GM12878 (cell line): Measurements from ENCODE around the gene FHOD3. TPM values are rescaled to one million over a fixed set of nuclear protein-coding genes. Genes with fewer than 3 reads are reported as not detected.
A peak's percentile ranks its signal among the peaks of the same experiment; 100 is the strongest.

Source experiments
- ATAC-seq: fragments of 200-7000 bp; cut with Tn5 transposase; 3 replicates; pipeline ENCODE4 v1.9.1; 2020; ENCODE audit warnings: mild to moderate bottlenecking, moderate library complexity
- BruUV-seq: library from RNA; stranded (reverse); fragments of 400-500 nt; replicated peaks from 2 replicates; lab custom pipeline; 2021; lab: Mats Ljungman, UMichigan
- CTCF ChIA-PET: fragments of 300-600 bp; sonication (Branson Sonifier 250); formaldehyde crosslinking; extraction: SDS; loops from one replicate; lab custom pipeline; 2021; ENCODE audit warnings: inconsistent platforms; lab: Yijun Ruan, JAX
- POLR2A ChIA-PET: fragments of 350-600 bp; formaldehyde crosslinking; extraction: SDS; loops from one replicate; lab custom pipeline; 2021; ENCODE audit warnings: inconsistent platforms; lab: Charles Lee
- RAD21 ChIA-PET: fragments of 300-600 bp; sonication (Branson Sonifier 250); formaldehyde crosslinking; loops from one replicate; lab custom pipeline; 2023; ENCODE audit warnings: antibody characterized with exemption; ENCODE audit not compliant: unreplicated experiment; lab: Charles Lee
- SMC1A ChIA-PET: fragments of 300-600 bp; sonication (Branson Sonifier 250); formaldehyde crosslinking; loops from one replicate; lab custom pipeline; 2023; ENCODE audit not compliant: unreplicated experiment, uncharacterized antibody; lab: Charles Lee
- DNase-seq: peaks from one replicate; pipeline ENCODE4 v3.0.0-alpha.2; 2011; ENCODE audit warnings: low read depth, low spot score
- FAIRE-seq: peaks from 3 replicates; lab custom pipeline; 2011; peaks lifted over from hg19 to GRCh38; lab: Jason Lieb, UNC
- H2AFZ ChIP-seq: 2 replicates; pipeline ENCODE4 v1.6.0; 2011; ENCODE audit warnings: low read depth, low read length, control low read depth; ENCODE audit not compliant: control insufficient read depth
- H3K27ac ChIP-seq: 2 replicates; pipeline ENCODE4 v1.5.1; 2011; ENCODE audit warnings: control low read depth; ENCODE audit not compliant: control insufficient read depth, insufficient read depth
- H3K27me3 ChIP-seq, 2 experiments: replicated peaks in 1 of 2; 2 replicates each; pipeline versions ENCODE4 v1.6.0 to v1.6.1; 2011; ENCODE audit warnings: low read length in 1 of 2; ENCODE audit not compliant: control insufficient read depth in 2 of 2, insufficient read depth in 2 of 2
- H3K36me3 ChIP-seq, 2 experiments: 2 replicates each; pipeline ENCODE4 v1.5.1; 2011; ENCODE audit warnings: low read length in 1 of 2; ENCODE audit not compliant: control insufficient read depth in 2 of 2, insufficient read depth in 2 of 2
- H3K4me1 ChIP-seq: 2 replicates; pipeline ENCODE4 v1.6.1; 2011; ENCODE audit warnings: mild to moderate bottlenecking, low read length, moderate library complexity, mixed read lengths; ENCODE audit not compliant: control insufficient read depth, insufficient read depth
- H3K4me2 ChIP-seq: 2 replicates; pipeline ENCODE4 v1.6.0; 2011; ENCODE audit warnings: control low read depth; ENCODE audit not compliant: control insufficient read depth, insufficient read depth
- H3K4me3 ChIP-seq: fragments of 200-600 bp; sonication (generic); 2 replicates; pipeline ENCODE4 v1.5.1; 2016
- H3K79me2 ChIP-seq: 2 replicates; pipeline ENCODE4 v1.6.0; 2011; ENCODE audit warnings: low read length; ENCODE audit not compliant: control insufficient read depth, insufficient read depth
- H3K9ac ChIP-seq: 2 replicates; pipeline ENCODE4 v1.8.0; 2011; ENCODE audit warnings: low read length, control low read depth, mixed read lengths; ENCODE audit not compliant: control insufficient read depth, insufficient read depth
- H3K9me3 ChIP-seq: replicated peaks from 3 replicates; pipeline ENCODE4 v1.5.1; 2011; ENCODE audit warnings: mild to moderate bottlenecking, low read length; ENCODE audit not compliant: control insufficient read depth, insufficient read depth
- H4K20me1 ChIP-seq: 2 replicates; pipeline ENCODE4 v1.6.0; 2011; ENCODE audit not compliant: control insufficient read depth, insufficient read depth
- EP300 ChIP-seq, 2 experiments: fragments of 150-350 bp in 1 of 2; IDR thresholded peaks; 2 replicates each; pipeline ENCODE4 v1.6.1; 2011 to 2012; ENCODE audit warnings: low read depth in 2 of 2, low read length in 2 of 2, borderline replicate concordance in 1 of 2, improper control_type of control experiment in 1 of 2, inconsistent platforms in 1 of 2; ENCODE audit not compliant: control insufficient read depth in 1 of 2
- IRF3 ChIP-seq: fragments of 450-650 bp; IDR thresholded peaks from 2 replicates; pipeline ENCODE4 v1.6.1; 2014; ENCODE audit warnings: mild to moderate bottlenecking
- RAD21 ChIP-seq: IDR thresholded peaks from 2 replicates; pipeline ENCODE4 v1.6.1; 2011; ENCODE audit warnings: mild to moderate bottlenecking, low read depth, low read length, moderate library complexity; ENCODE audit not compliant: insufficient read depth
- STAT1 ChIP-seq: fragments of 450-650 bp; conservative IDR thresholded peaks from 2 replicates; pipeline ENCODE4 v1.6.1; 2014; ENCODE audit warnings: antibody characterized with exemption, mild to moderate bottlenecking
- WGBS: methylation state at CpG from one replicate; pipeline ENCODE4 v1.1.6; 2016; ENCODE audit warnings: low lambda C conversion rate; ENCODE audit not compliant: insufficient replicate concordance, insufficient coverage; ENCODE audit errors: missing lambda C conversion rate; 5-methylcytosine and 5-hydroxymethylcytosine counted together
- in situ Hi-C: fragments of 300-500 bp; cut with MboI; formaldehyde crosslinking; loops from 9 replicates; pipeline ENCODE4 v1.14.3; 2018; ENCODE audit warnings: mixed read lengths
- intact Hi-C: fragments of 100-400 bp; cut with micrococcal nuclease; formaldehyde crosslinking; loops from one replicate; pipeline ENCODE4 v1.14.2; 2022; ENCODE audit not compliant: unreplicated experiment
- polyA plus RNA-seq, 11 experiments: library from polyadenylated mRNA; depleted of rRNA in 4 of 11; unstranded in 6 of 11; stranded (reverse) in 5 of 11; fragments of >200 nt; fragmentation: Nextera tagmentation in 4 of 11; fragmentation: Illumina TruSeq in 1 of 11; extraction: Ambion mirVana in 4 of 11; extraction: Trizol in 1 of 11; gene quantifications; 1 replicate in 1 of 11; 2 replicates in 10 of 11; pipeline versions ENCODE4 v1.2.1 to v1.2.3, GENCODE V29; 2011 to 2016; ENCODE audit warnings: inconsistent platforms in 2 of 11, missing spikeins in 2 of 11, low read depth in 1 of 11
- total RNA-seq, 4 experiments: library from RNA; depleted of rRNA in 3 of 4; stranded (reverse); fragments of >200 nt in 3 of 4; fragmentation: Illumina TruSeq in 1 of 4; extraction: Trizol in 1 of 4; gene quantifications; 2 replicates each; pipeline versions ENCODE4 v1.2.1 to v1.2.3, GENCODE V29; 2013 to 2021

Gene FHOD3
- total and polyA plus RNA-seq, 10 of the 15 experiments (the other 5 are each of a cell fraction or from before 2014, with no cell fraction given) = 0.77 to 26.7 (median 10.4) TPM

- Histone ChIP-seq H3K79me2 (peaks cover 2% of the 10 kb centered on the region), H3K4me2 (no peak overlapping the region), H2AFZ (no peak overlapping the region), H3K9ac (peak overlapping the region; percentile 9; the same call in 1 of the 2 replicates), H3K27ac (no peak overlapping the region), H4K20me1 (no peaks in the 10 kb centered on the region), H3K27me3 (no peaks in the 10 kb centered on the region), H3K9me3 (no peaks in the 10 kb centered on the region; the same call in 2 of the 3 replicates), H3K36me3 (no peaks in the 10 kb centered on the region; a peak in 2 of 4 replicates), H3K4me1 (no peaks in the 10 kb centered on the region), H3K4me3 (no peak overlapping the region)
- DNase-seq = no peak
- TF ChIP-seq EP300 (IDR thresholded peaks at IDR 0.05; ENCODE audit: borderline replicate concordance in 1 of 2, control insufficient read depth in 1 of 2, low read depth in 2 of 2, low read length in 2 of 2) (no peak), RAD21 (no peak)
- peak; percentile 27 for ATAC-seq
- in situ Hi-C loops (no loop called here), intact Hi-C loops (no loop called here)
- WGBS = 33% methylated on average over 8 of the region's 8 CpGs
- no TSS peak for BruUV-seq
- ChIA-PET POLR2A (interaction anchor here (0.8 to 3.0 kb wide), 10 partner anchors 8 to 43 kb away, joined by 3 to 34 read pairs (median 5); no protein-coding TSS in a partner anchor), CTCF (interaction anchor here (0.7 to 2.2 kb wide), 11 partner anchors 9 to 97 kb away, joined by 3 to 11 read pairs (median 4); no protein-coding TSS in a partner anchor), RAD21 (interaction anchor here (0.7 to 2.7 kb wide), 21 partner anchors 10 to 233 kb away, joined by 3 to 21 read pairs (median 7); partner anchors contain the start of gene FHOD3), SMC1A (interaction anchor here (0.6 to 7.1 kb wide), 23 partner anchors 8 to 376 kb away, joined by 3 to 67 read pairs (median 4); no protein-coding TSS in a partner anchor)
- no peak for FAIRE-seq
Measured at GRCh38 chr18:36338403-36338933, 41.0 kb downstream of the FHOD3 start.

GRCh38 chr18:36340246-36340645 is 42.7 kb downstream of the FHOD3 start:
- Histone ChIP-seq H2AFZ (no peak overlapping the region), H4K20me1 (no peaks in the 10 kb centered on the region), H3K4me1 (no peaks in the 10 kb centered on the region), H3K4me3 (no peak overlapping the region), H3K27ac (no peak overlapping the region), H3K4me2 (no peak overlapping the region), H3K27me3 (no peaks in the 10 kb centered on the region), H3K9ac (no peak overlapping the region), H3K36me3 (no peaks in the 10 kb centered on the region; a peak in 2 of 4 replicates), H3K9me3 (no peaks in the 10 kb centered on the region; the same call in 2 of the 3 replicates), H3K79me2 (peaks cover 2% of the 10 kb centered on the region)
- intact Hi-C loops (no loop called here), in situ Hi-C loops (no loop called here)
- CTCF ChIA-PET = interaction anchor here (0.7 to 1.0 kb wide), 4 partner anchors 8 to 40 kb away, joined by 3 read pairs; no protein-coding TSS in a partner anchor
- ATAC-seq = no peak
- no peak for FAIRE-seq
- POLR2A ChIA-PET = interaction anchor here (1.0 to 1.4 kb wide), 2 partner anchors 36 to 42 kb away, joined by 3 to 5 read pairs; partner anchors contain the start of gene FHOD3
- no peak for DNase-seq
- TF ChIP-seq IRF3 (no peak), STAT1 (no peak)
- RAD21 ChIA-PET = interaction anchor here (0.7 to 1.5 kb wide), 6 partner anchors 17 to 38 kb away, joined by 3 to 4 read pairs (median 3); no protein-coding TSS in a partner anchor
- WGBS = 65% methylated on average over 4 of the region's 4 CpGs
- SMC1A ChIA-PET = interaction anchor here (0.7 to 7.1 kb wide), 10 partner anchors 11 to 102 kb away, joined by 3 to 67 read pairs (median 4); no protein-coding TSS in a partner anchor
- no TSS peak for BruUV-seq
